Measurements from ENCODE around the gene NRXN3.

- TF ChIP-seq GATA2 (IDR thresholded peaks at IDR 0.05; ENCODE audit: low read depth, low read length): no peak
- TF ChIP-seq GATA3 (IDR thresholded peaks at IDR 0.05; ENCODE audit: low read depth, low read length): no peak
Observed at GRCh38 chr14:78763746-78764145, 593.6 kb downstream of the NRXN3 start.

Measured in SH-SY5Y (cell line).